Keratinocyte (primary cell): Measurements from ENCODE around the gene ANKRD13D. TPM values are rescaled to one million over a fixed set of nuclear protein-coding genes. Genes with fewer than 3 reads are reported as not detected.

ENCODE experiments used
- DNase-seq: peaks from one replicate; pipeline ENCODE4 v3.0.0-alpha.2; 2011; ENCODE audit warnings: low read depth, missing footprints, low spot score
- FAIRE-seq: peaks from 2 replicates; lab custom pipeline; 2011; peaks lifted over from hg19 to GRCh38; lab: Jason Lieb, UNC
- H2AFZ ChIP-seq: 2 replicates; pipeline ENCODE4 v1.6.0; 2012; ENCODE audit warnings: low read length, control low read depth, inconsistent platforms; ENCODE audit not compliant: control insufficient read depth
- H3K27ac ChIP-seq: 2 replicates; pipeline ENCODE4 v1.5.1; 2011; ENCODE audit warnings: low read length; ENCODE audit not compliant: control insufficient read depth, insufficient read depth
- H3K27me3 ChIP-seq: 3 replicates; pipeline ENCODE4 v1.6.0; 2011; ENCODE audit warnings: low read length; ENCODE audit not compliant: control insufficient read depth, insufficient read depth; ENCODE audit errors: extremely low read depth
- H3K36me3 ChIP-seq, 2 experiments: 2 replicates in 1 of 2; 3 replicates in 1 of 2; pipeline ENCODE4 v1.5.1; 2011; ENCODE audit warnings: low read length in 2 of 2, mild to moderate bottlenecking in 1 of 2; ENCODE audit not compliant: control insufficient read depth in 2 of 2, insufficient read depth in 2 of 2; ENCODE audit errors: extremely low read depth in 1 of 2
- H3K4me1 ChIP-seq: 3 replicates; pipeline ENCODE4 v1.5.1; 2011; ENCODE audit warnings: low read length; ENCODE audit not compliant: control insufficient read depth, insufficient read depth; ENCODE audit errors: extremely low read depth
- H3K4me2 ChIP-seq: 3 replicates; pipeline ENCODE4 v1.6.0; 2011; ENCODE audit warnings: low read depth, low read length; ENCODE audit not compliant: control insufficient read depth, insufficient read depth; ENCODE audit errors: extremely low read depth
- H3K4me3 ChIP-seq, 3 experiments: fragments of 200-600 bp in 1 of 3; sonication (generic) in 1 of 3; 2 replicates in 2 of 3; 3 replicates in 1 of 3; pipeline ENCODE4 v1.5.1; 2011 to 2016; ENCODE audit warnings: low read length in 3 of 3, mild to moderate bottlenecking in 3 of 3, control low read depth in 2 of 3, inconsistent platforms in 1 of 3, low read depth in 1 of 3, mixed read lengths in 1 of 3, mixed run types in 1 of 3, moderate library complexity in 1 of 3; ENCODE audit not compliant: control insufficient read depth in 2 of 3, insufficient read depth in 2 of 3; ENCODE audit errors: extremely low read depth in 1 of 3
- H3K79me2 ChIP-seq: 2 replicates; pipeline ENCODE4 v1.6.0; 2012; ENCODE audit warnings: low read length; ENCODE audit not compliant: control insufficient read depth, insufficient read depth
- H3K9ac ChIP-seq: 3 replicates; pipeline ENCODE4 v1.6.0; 2011; ENCODE audit warnings: low read length; ENCODE audit not compliant: control insufficient read depth, insufficient read depth; ENCODE audit errors: extremely low read depth
- H3K9me1 ChIP-seq: 3 replicates; pipeline ENCODE4 v1.6.0; 2011; ENCODE audit warnings: low read length; ENCODE audit not compliant: control insufficient read depth, insufficient read depth; ENCODE audit errors: extremely low read depth
- H3K9me3 ChIP-seq: 2 replicates; pipeline ENCODE4 v1.5.1; 2012; ENCODE audit warnings: low read depth, low read length; ENCODE audit not compliant: control insufficient read depth
- H4K20me1 ChIP-seq: 3 replicates; pipeline ENCODE4 v1.6.0; 2011; ENCODE audit warnings: low read length; ENCODE audit not compliant: control insufficient read depth, insufficient read depth; ENCODE audit errors: extremely low read depth
- EZH2 ChIP-seq: IDR thresholded peaks from one replicate; pipeline ENCODE4 v1.6.1; 2012; ENCODE audit warnings: inconsistent platforms, mild to moderate bottlenecking, low read length, moderate library complexity
- dilution Hi-C: fragments of 300-500 bp; cut with MboI; formaldehyde crosslinking; loops from one replicate; pipeline ENCODE4 v1.7.0; 2020; ENCODE audit warnings: low sequenced_read_pairs; ENCODE audit not compliant: extremely low pct_ligation_motif_present
- polyA plus RNA-seq, 5 experiments: library from polyadenylated mRNA; depleted of rRNA in 3 of 5; stranded (reverse) in 3 of 5; stranded (forward) in 1 of 5; unstranded in 1 of 5; fragments of >200 nt; gene quantifications; 1 replicate in 1 of 5; 2 replicates in 3 of 5; 3 replicates in 1 of 5; pipeline versions ENCODE4 v1.2.1 to v1.2.3, GENCODE V29; 2011 to 2012; ENCODE audit warnings: missing spikeins in 2 of 5, low read depth in 1 of 5, low replicate concordance in 1 of 5
- TF ChIP-seq, protein P1 (sequence below), 3 experiments: IDR thresholded peaks in 1 of 3; conservative IDR thresholded peaks in 1 of 3; optimal IDR thresholded peaks in 1 of 3; 2 replicates in 2 of 3; 3 replicates in 1 of 3; pipeline versions ENCODE3 to v1.5.1; 2011; ENCODE audit warnings: low read length in 3 of 3, mild to moderate bottlenecking in 3 of 3, moderate library complexity in 2 of 3, control low read depth in 1 of 3, inconsistent platforms in 1 of 3; ENCODE audit not compliant: insufficient read depth in 2 of 3; ENCODE audit errors: extremely low read depth in 1 of 3

ANKRD13D gene
- polyA plus RNA-seq, 1 donor (not counting 4 experiments of a cell fraction or from before 2014, with no cell fraction given), result 25.0 TPM

- Histone ChIP-seq H3K79me2 (peaks cover 42% of the 10 kb centered on the region), H3K4me2 (no peak overlapping the region), H3K9me3 (peaks cover 4% of the 10 kb centered on the region), H3K27me3 (no peaks in the 10 kb centered on the region), H3K36me3 (peaks cover 11 to 35% of the 10 kb centered on the region in 2 experiments), H4K20me1 (no peaks in the 10 kb centered on the region), H3K9ac (no peak overlapping the region), H3K4me1 (peaks cover 33% of the 10 kb centered on the region), H2AFZ (no peak overlapping the region), H3K27ac (peak overlapping the region; percentile 62), H3K4me3 (no peak overlapping the region), H3K9me1 (no peaks in the 10 kb centered on the region)
- DNase-seq (no peak), FAIRE-seq (no peak)
- TF ChIP-seq EZH2, result no peak
- TF ChIP-seq, protein P1, sequence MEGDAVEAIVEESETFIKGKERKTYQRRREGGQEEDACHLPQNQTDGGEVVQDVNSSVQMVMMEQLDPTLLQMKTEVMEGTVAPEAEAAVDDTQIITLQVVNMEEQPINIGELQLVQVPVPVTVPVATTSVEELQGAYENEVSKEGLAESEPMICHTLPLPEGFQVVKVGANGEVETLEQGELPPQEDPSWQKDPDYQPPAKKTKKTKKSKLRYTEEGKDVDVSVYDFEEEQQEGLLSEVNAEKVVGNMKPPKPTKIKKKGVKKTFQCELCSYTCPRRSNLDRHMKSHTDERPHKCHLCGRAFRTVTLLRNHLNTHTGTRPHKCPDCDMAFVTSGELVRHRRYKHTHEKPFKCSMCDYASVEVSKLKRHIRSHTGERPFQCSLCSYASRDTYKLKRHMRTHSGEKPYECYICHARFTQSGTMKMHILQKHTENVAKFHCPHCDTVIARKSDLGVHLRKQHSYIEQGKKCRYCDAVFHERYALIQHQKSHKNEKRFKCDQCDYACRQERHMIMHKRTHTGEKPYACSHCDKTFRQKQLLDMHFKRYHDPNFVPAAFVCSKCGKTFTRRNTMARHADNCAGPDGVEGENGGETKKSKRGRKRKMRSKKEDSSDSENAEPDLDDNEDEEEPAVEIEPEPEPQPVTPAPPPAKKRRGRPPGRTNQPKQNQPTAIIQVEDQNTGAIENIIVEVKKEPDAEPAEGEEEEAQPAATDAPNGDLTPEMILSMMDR (optimal IDR thresholded peaks at IDR 0.05 in 1 of 3, IDR thresholded peaks at IDR 0.05 in 1 of 3, conservative IDR thresholded peaks at IDR 0.05 in 1 of 3; ENCODE audit: extremely low read depth in 1 of 3, insufficient read depth in 2 of 3, low read length in 3 of 3), result no peak
- dilution Hi-C loops, result no loop called here
Measured at GRCh38 chr11:67291481-67292381, 2.6 kb downstream of the ANKRD13D start.

- Histone ChIP-seq H3K9me1 (no peaks in the 10 kb centered on the region), H3K27ac (peak overlapping the region; percentile 62), H3K4me1 (peaks cover 33% of the 10 kb centered on the region), H3K9me3 (peaks cover 4% of the 10 kb centered on the region), H3K27me3 (no peaks in the 10 kb centered on the region), H2AFZ (no peak overlapping the region), H3K79me2 (peaks cover 42% of the 10 kb centered on the region), H3K9ac (no peak overlapping the region), H3K4me3 (no peak overlapping the region), H3K36me3 (peaks cover 8 to 35% of the 10 kb centered on the region in 2 experiments), H4K20me1 (no peaks in the 10 kb centered on the region), H3K4me2 (peak overlapping the region; percentile 18)
- no peak for FAIRE-seq
- dilution Hi-C loops, result no loop called here
- no peak for TF ChIP-seq EZH2
- no peak for DNase-seq
Measured at GRCh38 chr11:67292671-67293070, 3.6 kb downstream of the ANKRD13D start.
